ENCODE data around the gene GPRIN1.
"Not testable (repeated sequence)": the region's sequence is repeated elsewhere in the genome, so short reads cannot be mapped to it uniquely, and the experiment has no call there.

GPRIN1 gene

DNA sequence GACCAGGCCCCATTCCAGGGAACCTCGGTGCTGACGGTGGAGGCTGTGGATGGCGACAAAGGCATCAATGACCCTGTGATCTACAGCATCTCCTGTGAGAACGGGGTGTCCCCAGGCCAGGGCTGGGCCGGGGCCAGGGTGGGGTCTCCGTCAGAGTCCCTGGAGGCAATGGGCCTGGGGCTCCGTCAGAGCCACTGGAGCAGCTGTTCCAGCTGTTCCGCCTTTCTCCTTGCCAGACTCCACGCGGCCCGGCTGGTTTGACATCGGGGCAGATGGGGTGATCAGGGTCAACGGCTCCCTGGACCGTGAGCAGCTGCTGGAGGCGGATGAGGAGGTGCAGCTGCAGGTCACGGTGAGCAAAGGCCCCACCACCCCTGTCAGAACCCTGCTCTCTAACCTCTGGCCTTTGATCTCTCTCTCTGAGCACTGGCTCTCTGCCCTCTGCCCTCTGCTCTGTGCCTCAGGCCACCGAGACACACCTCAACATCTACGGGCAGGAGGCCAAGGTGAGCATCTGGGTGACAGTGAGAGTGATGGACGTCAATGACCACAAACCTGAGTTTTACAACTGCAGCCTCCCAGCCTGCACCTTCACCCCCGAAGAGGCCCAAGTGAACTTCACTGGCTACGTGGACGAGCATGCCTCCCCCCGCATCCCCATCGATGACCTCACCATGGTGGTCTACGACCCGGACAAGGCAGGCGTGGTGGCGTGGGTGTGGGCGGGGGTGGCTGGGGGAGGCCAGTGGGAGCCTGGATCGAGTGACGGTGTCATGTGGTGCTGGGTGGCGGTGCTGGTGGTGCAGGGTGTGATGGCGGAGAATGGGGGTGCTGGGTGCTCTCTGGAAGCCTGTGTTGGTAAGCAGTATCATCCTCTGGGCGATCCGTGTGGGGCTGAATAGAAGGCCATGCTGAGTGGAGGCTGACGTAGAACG, 34.2 kb downstream of the GPRIN1 start:
- no peak for FAIRE-seq
- no peak for DNase-seq (ENCODE audit: insufficient read length, low spot score)

DNA sequence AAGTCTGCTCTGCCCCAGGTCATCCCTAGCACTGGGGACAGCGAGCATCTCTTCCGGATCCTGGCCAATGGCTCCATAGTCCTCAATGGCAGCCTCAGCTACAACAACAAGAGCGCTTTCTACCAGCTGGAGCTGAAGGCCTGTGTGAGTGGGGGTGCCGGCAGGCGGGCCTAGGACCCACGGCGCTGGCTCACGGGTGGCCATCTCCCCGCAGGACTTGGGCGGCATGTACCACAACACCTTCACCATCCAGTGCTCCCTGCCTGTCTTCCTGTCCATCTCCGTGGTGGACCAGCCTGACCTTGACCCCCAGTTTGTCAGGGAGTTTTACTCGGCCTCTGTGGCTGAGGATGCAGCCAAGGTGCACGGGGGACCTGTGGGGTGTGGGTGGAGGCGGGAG, 34.9 kb downstream of the GPRIN1 start:
- no peak for DNase-seq (ENCODE audit: insufficient read length, low spot score)
- FAIRE-seq = no peak

DNA sequence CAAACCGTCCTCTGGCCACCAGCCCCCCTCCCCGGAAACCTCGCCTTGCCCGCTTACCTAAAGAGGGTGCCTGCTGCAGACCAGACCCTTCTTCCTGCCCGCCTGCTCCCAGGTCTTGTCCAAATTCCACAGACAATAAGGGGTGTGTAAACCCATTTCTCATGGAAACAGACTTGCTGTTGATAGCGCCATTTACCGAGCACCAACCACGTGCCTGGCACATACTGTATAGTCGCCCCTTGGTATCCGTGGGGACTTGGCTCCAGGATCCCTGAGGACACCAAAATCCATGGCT, 35.7 kb downstream of the GPRIN1 start:
- FAIRE-seq (no peak), DNase-seq (ENCODE audit: insufficient read length, low spot score) (no peak)

DNA sequence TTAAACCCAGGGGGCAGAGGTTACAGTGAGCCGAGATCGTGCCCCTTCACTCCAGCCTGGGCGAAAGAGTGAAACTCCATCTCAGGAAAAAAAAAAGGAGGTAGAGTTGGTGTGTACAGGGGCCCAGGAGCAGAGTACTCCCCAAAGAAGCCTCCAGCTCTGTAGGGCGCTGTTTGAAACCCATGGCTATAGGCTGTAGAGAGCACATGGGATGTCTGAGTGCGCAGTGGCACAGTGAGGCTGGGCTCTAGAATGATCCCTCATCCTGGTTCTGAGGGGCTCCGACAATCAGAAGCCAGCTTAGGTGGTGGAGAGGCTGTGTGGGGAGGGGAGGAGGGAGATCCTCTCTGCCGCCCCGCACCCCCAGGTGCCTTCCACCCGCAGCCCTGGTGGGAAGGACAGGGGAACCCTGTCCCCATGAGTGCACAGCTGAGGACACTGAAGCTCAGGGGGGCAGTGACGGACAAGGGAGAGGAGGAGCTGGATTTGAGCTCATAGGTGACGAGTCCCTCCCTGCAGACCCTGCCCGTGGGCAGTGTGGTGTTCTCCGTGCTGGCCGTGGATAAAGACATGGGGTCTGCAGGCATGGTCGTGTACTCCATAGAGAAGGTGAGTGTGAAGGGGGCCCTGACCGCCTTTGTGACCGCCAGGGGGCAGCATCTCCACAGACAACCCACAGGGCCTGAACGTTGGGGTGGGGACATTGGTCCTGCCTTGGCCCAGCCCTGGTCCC, 36.2 kb downstream of the GPRIN1 start:
- DNase-seq (ENCODE audit: insufficient read length, low spot score) (peak; percentile 90), FAIRE-seq (peak; percentile 74)

DNA sequence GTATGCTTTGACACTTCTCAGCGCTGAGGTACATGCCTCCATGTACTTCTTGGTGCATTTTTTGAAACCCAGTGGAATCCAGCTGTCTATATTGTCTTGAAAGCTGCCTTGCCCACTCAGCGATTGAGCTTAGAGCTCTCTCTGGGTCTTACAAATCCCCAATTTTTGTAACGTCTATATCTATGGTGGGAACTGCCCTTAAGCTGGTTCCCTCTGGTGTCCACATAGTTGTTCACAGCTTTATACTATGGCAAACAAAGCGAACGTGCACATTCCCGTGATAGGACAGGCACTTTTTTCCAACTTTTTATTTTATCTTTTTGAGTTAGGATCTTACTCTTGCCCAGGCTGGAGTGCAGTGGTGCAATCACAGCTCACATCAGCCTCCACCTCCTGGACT, 39.9 kb downstream of the GPRIN1 start:
- no peak for FAIRE-seq
- DNase-seq (ENCODE audit: insufficient read length, low spot score) = no peak

DNA sequence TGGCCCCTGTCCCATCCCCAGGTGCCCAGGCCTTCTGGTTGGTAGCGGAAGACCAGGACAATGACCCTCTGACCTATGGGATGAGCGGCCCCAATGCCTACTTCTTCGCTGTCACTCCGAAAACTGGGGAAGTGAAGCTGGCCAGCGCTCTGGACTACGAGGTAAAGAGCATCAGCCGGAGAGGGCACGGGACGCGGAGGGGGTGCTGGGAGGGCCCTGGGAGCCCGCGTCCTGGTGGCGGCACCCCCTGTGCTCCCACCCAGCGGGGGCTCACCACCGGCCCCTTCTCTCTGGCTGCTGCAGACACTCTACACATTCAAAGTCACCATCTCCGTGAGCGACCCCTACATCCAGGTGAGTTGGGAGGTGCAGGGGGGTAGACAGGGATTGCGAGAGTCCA, 41.3 kb downstream of the GPRIN1 start:
- no peak for DNase-seq (ENCODE audit: insufficient read length, low spot score)
- FAIRE-seq = no peak

DNA sequence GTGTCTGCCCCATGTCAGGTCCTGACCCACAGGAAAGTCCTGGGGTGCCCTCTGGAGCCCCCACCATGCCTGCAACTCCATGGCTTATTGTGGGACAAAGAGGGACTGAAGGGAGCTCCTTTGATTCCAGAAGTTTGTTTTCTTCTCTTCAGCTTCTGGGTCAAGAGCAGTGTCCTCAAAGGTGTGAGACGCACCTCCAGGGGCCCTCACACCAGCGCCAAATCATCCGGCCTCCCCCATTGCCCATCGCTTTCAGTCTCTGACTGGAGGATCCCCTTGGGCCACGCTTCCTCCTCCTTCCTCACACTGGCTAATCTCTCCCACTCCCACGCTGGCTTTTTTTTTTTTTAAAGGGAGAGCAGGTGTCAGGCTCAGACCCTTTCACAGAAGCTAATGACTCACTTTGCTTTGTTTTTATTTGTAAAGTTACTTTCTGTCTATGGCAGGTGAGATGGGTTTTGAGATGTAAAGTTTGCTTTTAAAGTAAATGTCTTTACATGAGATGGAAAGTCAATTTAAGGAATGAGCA, 44.1 kb downstream of the GPRIN1 start:
- DNase-seq (ENCODE audit: insufficient read length, low spot score) (no peak), FAIRE-seq (no peak)

DNA sequence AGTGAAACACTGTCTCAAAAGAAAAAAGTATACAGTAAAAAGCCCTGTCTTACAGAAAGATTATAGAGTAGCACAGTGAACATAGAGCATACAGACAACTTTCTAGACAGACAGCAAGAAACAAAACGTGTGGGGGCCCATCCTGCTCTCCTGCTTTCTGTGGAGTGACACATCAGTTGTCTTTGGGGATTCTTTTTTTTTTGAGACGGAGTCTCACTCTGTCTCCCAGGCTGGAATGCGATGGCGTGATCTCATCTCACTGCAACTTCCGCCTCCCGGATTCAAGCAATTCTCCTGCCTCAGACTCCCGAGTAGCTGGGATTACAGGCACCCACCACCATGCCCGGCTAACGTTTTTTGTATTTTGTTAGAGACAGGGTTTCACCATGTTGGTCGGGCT, 46.0 kb downstream of the GPRIN1 start:
- FAIRE-seq (no peak), DNase-seq (ENCODE audit: insufficient read length, low spot score) (no peak)

DNA sequence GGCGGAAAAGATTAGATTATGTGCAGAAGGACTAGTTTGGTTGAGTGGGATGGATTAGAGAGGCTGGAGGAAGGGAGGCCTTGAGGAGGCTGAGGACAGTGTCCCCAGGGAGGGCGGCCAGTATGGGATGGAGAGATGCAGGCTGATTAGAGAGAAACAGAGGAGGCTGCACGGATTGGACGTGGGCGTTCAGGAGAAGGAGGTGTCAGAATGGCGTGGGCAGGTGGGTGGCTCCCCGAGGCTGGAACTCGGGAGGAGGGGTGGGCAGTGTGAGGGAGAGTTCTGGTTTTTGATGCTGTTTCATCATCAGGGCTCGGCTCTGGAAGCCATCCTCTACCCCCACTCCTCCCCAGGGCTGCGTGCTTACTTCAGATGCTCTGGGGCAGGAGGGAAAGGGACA, 47.8 kb downstream of the GPRIN1 start:
- DNase-seq (ENCODE audit: insufficient read length, low spot score) = no peak
- no peak for FAIRE-seq

DNA sequence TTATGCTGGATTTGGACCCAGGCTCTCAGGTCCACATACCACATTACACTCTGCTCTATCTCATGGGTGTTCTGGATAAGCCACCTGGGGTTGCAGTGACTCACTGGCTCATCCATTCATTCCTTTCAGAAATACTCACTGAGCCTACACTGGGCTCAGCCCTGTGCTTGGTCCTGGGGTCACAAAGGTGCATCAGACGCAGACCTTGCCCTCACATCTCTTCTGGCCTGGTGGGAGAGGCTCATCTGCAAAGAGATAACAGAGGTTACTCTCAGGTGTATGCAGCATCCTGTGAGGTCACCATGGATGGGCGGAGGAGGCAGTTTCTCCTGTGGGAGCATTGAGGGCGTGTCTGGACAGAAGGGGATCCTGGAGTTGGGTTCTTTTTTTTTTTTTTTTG, 48.7 kb downstream of the GPRIN1 start:
- DNase-seq (ENCODE audit: insufficient read length, low spot score) = no peak
- FAIRE-seq = no peak

DNA sequence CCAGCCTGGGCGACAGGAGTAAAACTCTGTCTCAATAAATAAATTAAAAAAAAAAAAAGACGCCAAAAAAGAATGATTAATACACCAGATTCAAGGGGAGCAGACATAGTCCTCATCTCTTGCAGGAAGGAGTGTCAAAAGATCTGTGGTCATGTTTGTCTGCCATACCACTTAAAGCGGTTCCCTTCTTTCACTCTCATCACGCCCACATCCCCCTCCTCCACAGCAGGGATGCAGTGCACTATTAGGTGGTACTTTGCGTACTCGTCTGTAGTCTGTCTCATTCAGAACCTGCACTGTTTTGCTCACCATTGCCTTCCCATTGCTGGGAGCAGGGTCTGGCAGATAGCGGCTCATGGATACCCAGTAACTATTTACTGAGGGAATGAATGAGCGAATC, 49.6 kb downstream of the GPRIN1 start:
- DNase-seq (ENCODE audit: insufficient read length, low spot score) = no peak
- no peak for FAIRE-seq

DNA sequence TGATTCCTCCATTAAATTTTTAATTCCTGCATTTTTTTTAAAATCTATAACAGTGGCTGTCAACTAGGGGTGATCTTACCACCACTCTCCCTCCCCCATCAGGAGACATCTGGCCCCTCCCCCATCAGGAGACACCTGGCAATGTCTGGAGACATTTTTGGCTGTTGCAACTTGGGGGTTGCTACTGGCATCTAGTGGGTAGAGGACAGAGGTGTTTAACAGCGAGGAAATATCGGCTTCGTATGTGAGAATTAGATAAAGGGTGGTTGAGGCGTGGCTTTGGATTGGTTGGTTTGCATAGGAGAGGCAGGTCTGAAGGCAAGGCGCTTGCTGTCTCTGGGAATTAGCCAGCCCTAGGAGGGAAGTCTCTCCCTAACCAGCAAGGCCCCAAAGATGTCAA, 50.3 kb downstream of the GPRIN1 start:
- FAIRE-seq = no peak
- DNase-seq (ENCODE audit: insufficient read length, low spot score) = no peak

DNA sequence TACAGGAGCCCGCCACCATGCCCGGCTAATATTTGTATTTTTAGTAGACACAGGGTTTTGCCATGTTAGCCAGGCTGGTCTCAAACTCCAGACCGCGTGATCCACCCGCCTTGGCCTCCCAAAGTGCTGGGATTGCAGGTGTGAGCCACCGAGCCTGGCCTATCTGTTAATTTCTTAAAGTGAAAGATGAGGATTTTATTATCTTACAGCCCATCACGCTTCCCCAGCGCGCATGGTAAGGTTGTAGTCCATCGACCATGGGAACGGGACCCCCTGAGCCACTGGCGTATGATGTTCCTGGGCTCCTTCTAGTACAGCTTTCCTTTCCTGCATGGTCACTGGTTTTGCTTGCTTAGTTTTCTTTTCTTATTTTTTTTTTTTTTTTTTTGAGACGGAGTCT, 52.1 kb downstream of the GPRIN1 start:
- FAIRE-seq (no peak), DNase-seq (ENCODE audit: insufficient read length, low spot score) (no peak)

DNA sequence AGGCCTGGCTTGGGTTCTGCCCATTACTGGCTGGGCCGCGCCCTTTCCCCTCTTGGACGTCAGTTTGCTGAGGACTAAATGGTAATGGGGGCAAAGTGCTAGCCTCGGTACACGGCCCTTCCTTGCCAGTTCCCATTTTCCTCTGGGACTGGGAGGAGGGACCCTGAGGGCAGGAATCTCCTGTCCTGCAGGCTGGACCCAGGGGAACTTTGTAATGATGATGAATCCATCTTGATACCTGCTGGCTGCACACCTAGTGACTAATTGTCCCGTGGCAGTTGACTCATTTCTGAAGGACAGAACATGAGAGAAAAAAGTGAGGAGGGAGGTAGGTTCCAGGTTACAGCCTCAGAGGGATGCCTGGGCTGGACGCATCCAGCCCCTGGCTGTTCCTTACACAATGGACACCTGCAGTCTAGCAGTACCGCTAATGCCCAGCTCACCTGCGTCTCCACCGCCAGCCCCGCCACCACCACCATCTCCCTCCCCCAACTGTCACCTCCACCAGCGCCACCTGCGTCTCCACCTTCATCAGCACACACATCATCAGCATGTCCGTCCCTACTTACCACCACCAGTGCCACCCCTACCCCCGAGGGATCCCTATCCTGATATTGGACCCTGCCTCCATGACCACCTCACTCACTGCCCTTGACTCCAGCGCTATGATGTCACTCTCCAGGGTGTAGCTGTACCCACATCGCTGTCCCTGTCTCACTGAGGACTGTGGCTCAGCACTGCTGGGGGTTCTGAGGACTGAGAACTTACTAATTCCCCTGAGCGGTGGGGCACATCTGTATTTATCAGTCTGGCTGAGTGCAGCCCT, 56.5 kb downstream of the GPRIN1 start:
- FAIRE-seq (no peak), DNase-seq (ENCODE audit: insufficient read length, low spot score) (no peak)

DNA sequence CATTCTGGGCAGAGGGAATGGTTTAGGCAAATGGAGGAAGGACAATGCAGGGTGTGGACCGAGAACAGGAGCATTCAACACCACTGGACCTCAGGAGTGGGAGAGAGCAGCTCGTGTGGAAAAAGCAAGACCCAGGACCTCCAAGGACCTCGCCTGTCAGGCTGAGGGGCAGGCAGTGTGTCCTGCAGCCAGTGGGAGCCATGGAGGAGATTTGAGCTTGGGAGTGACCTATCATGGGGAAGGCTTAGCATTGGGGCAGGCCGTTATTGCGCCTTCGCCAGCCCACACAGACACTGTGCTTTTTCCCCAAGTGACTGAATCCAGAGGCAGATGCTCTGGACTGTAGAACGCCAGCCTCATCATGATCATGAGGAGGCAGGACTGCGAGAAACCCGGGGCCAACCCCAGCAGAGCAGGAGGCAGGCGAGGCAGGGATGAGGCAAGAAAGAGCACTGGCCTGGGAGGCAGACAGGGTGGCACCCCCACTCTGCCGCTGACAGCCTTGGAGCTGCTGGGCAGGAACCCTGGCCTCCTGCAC, 57.6 kb downstream of the GPRIN1 start:
- DNase-seq (ENCODE audit: insufficient read length, low spot score) (no peak), FAIRE-seq (no peak)

DNA sequence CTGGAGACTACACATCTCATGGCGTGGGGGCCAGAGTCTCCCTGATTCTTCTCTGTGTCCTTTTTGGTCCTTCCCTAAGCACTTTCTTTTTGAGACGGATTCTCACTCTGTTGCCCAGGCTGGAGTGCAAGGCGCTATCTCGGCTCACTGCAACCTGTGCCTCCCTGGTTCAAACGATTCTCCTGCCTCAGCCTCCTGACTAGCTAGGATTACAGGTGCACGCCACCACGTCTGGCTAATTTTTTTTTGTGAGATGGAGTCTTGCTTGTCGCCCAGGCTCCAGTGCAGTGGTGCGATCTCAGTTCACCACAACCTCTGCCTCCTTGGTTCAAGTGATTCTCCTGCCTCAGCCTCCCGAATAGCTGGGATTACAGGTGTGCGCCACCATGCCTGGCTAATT, 59.0 kb downstream of the GPRIN1 start:
- not testable (repeated sequence) for FAIRE-seq; DNase-seq (ENCODE audit: insufficient read length, low spot score)

DNA sequence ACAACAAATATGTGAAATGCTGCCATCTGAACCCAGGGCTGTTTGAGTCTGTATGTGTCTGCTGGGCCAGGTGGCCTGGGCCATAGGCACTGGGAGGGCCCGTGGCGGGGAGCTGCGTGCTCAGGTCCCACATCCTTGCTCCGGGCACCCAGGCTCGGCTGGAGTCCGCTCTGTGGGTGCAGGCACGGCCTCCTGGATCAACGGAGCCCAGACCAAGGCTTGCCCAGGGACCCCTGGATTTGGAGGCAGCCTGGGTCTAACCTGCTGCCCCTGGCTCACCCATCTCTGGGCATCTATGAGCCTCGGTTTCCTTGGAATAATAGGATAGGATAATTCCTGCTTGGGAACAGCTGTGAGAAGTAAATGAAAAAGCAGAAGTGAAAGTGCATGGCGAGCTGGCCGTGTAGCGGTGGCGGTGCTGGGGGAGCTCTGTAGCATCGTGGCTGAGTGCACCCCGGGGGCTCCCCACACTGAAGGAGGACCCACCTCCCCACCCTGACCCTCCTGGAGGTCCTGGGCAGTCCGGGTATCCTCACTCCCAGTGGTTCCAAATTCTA, 59.6 kb downstream of the GPRIN1 start:
- DNase-seq (ENCODE audit: insufficient read length, low spot score) = no peak
- FAIRE-seq = no peak

DNA sequence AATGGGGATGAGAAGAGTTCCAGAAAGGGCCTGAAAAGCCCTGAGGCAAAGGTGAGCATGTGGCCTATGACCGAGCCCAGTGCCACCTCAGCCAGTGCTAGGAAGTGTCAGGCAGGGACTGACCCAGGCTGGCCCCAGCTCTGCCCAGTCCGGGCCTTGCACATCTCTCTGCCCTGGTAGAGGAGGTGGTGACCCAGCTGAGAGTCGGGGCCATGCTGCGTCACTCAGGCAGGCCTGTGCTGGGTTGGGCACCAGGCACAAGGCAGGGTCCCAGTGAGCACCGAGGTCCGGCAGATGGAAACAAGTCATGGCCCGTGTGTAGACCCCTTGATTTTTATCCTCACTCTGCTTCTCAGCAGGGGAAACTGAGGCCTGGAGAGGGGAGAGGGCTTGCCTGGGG, 60.1 kb downstream of the GPRIN1 start:
- DNase-seq (ENCODE audit: insufficient read length, low spot score) = no peak
- FAIRE-seq = no peak

DNA sequence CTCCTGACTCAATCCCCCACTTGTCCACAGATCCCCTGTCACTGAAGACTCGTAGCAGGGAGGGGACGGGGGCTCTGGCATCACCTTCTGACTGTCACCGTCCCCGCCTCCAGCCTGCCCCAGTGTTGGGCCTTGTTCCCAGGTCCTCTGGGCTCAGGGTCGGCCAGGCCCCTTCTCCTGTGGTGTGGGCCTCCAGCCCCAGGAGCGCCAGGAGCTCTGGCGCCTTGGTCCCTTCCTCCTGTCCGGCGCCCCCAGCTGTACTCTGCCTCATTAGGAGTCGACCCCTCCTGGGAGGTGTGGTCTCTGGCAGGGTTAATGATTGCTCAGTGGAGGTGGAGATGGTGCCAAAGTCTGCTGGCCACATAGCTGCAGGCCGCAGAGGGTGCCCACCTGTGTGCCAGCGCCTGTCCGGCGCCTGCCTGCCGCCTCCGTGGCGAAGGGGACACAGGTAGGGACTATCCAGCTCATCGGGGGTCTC, 61.0 kb downstream of the GPRIN1 start, which contains the start of gene CDHR2:
CDHR2 (plus strand) TSS at position 376 of the 478 bp plus-strand sequence. CDS start 16,011 bp downstream, outside the sequence.
- no peak for FAIRE-seq

DNA sequence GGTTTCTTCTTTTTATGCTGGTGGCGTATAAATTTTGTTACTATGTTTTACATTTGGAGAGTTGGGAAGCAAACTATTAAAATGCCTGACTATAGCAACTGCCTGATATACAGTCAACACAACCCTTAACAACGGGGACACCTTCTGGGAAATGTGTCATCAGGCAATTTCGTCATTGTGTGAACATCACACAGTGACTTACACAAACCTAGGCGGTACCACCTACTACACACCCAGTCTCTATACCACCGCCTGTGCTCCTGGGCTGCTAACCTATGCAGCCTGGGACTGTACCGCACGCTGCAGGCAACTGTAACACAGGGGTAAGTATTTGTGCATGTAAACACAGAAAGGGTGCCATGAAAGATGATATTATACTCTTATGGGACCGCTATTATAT, 62.2 kb downstream of the GPRIN1 start:
- FAIRE-seq = no peak
- no peak for DNase-seq (ENCODE audit: insufficient read length, low spot score)

More for the DNA sequence above, 61.0 kb downstream of the GPRIN1 start, which contains the start of gene CDHR2:
- DNase-seq (ENCODE audit: insufficient read length, low spot score) = no peak
